Measurements from ENCODE around the gene CYP24A1. TPM values are rescaled to one million over a fixed set of nuclear protein-coding genes. Genes with fewer than 3 reads are reported as not detected.

The CYP24A1 gene
- total RNA-seq, 1 donor from 2014 or later, result not detected

GRCh38 chr20:54156981-54157835 lies 16.6 kb downstream of the CYP24A1 start:
- Histone ChIP-seq H3K4me1 (no peaks in the 10 kb centered on the region), H3K9me3 (replicated peaks) (no peaks in the 10 kb centered on the region), H3K36me3 (no peaks in the 10 kb centered on the region), H3K27me3 (ENCODE audit: low read depth) (peaks cover 45% of the 10 kb centered on the region), H3K27ac (replicated peaks) (no peak overlapping the region), H3K4me3 (no peak overlapping the region)
- TF ChIP-seq CTCF (IDR thresholded peaks at IDR 0.05; ENCODE audit: borderline replicate concordance), result no peak
- intact Hi-C loops (cut with micrococcal nuclease), result no loop called here
- DNase-seq, result no peak

- Histone ChIP-seq H3K27me3 (ENCODE audit: low read depth) (peaks cover 50% of the 10 kb centered on the region), H3K27ac (replicated peaks) (no peak overlapping the region), H3K4me3 (no peak overlapping the region), H3K36me3 (no peaks in the 10 kb centered on the region), H3K9me3 (replicated peaks) (no peaks in the 10 kb centered on the region), H3K4me1 (no peaks in the 10 kb centered on the region)
- TF ChIP-seq CTCF (IDR thresholded peaks at IDR 0.05; ENCODE audit: borderline replicate concordance), result no peak
- intact Hi-C loops (cut with micrococcal nuclease), result no loop called here
- DNase-seq, result no peak
These were observed 17.3 kb downstream of the CYP24A1 start for GRCh38 chr20:54156522-54156921.

GRCh38 chr20:54155736-54156317 lies 18.0 kb downstream of the CYP24A1 start:
- DNase-seq, result no peak
- Histone ChIP-seq H3K9me3 (replicated peaks) (no peaks in the 10 kb centered on the region), H3K36me3 (no peaks in the 10 kb centered on the region), H3K4me1 (no peaks in the 10 kb centered on the region), H3K27me3 (ENCODE audit: low read depth) (peaks cover 47% of the 10 kb centered on the region), H3K4me3 (no peak overlapping the region), H3K27ac (replicated peaks) (no peak overlapping the region)
- TF ChIP-seq CTCF (IDR thresholded peaks at IDR 0.05; ENCODE audit: borderline replicate concordance), result no peak
- intact Hi-C loops (cut with micrococcal nuclease), result no loop called here

GRCh38 chr20:54154439-54154838 lies 19.3 kb downstream of the CYP24A1 start:
- no peak for TF ChIP-seq CTCF (IDR thresholded peaks at IDR 0.05; ENCODE audit: borderline replicate concordance)
- no peak for DNase-seq
- H3K4me3 ChIP-seq, result no peak overlapping the region
- intact Hi-C loops (cut with micrococcal nuclease), result no loop called here
- H3K36me3 ChIP-seq, result no peaks in the 10 kb centered on the region
- no peak overlapping the region for H3K27ac ChIP-seq (replicated peaks)
- H3K27me3 ChIP-seq (ENCODE audit: low read depth), result peaks cover 50% of the 10 kb centered on the region
- no peaks in the 10 kb centered on the region for H3K9me3 ChIP-seq (replicated peaks)
- H3K4me1 ChIP-seq, result no peaks in the 10 kb centered on the region

GRCh38 chr20:54153847-54154246 lies 19.9 kb downstream of the CYP24A1 start:
- no peak for TF ChIP-seq CTCF (IDR thresholded peaks at IDR 0.05; ENCODE audit: borderline replicate concordance)
- H3K27ac ChIP-seq (replicated peaks), result no peak overlapping the region
- DNase-seq, result no peak
- no peaks in the 10 kb centered on the region for H3K36me3 ChIP-seq
- H3K9me3 ChIP-seq (replicated peaks), result no peaks in the 10 kb centered on the region
- H3K27me3 ChIP-seq (ENCODE audit: low read depth), result peaks cover 54% of the 10 kb centered on the region
- no peaks in the 10 kb centered on the region for H3K4me1 ChIP-seq
- no peak overlapping the region for H3K4me3 ChIP-seq
- intact Hi-C loops (cut with micrococcal nuclease), result no loop called here

Measured in left ventricle myocardium inferior (tissue), 1 donor.